Measurements from ENCODE around the gene NAP1L1. TPM values are rescaled to one million over a fixed set of nuclear protein-coding genes. Genes with fewer than 3 reads are reported as not detected.

NAP1L1 gene
- total RNA-seq, 1 donor from 2014 or later = 1,539 TPM

GRCh38 chr12:76024942-76025600, 59.4 kb downstream of the NAP1L1 start:
- Histone ChIP-seq H3K79me2 (ENCODE audit: low read depth) (peaks cover 19% of the 10 kb centered on the region), H3F3A (ENCODE audit: low read depth) (no peaks in the 10 kb centered on the region), H3K9me3 (ENCODE audit: low read depth) (no peaks in the 10 kb centered on the region), H3K4me3 (no peak overlapping the region), H3K36me3 (no peaks in the 10 kb centered on the region), H4K20me1 (ENCODE audit: low read depth) (peaks cover under 1% of the 10 kb centered on the region), H3K9ac (no peak overlapping the region), H3K4me1 (peaks cover 15% of the 10 kb centered on the region), H3K27ac (no peak overlapping the region), H3K4me2 (no peak overlapping the region), H3K27me3 (peaks cover 14% of the 10 kb centered on the region), H2AFZ (replicated peaks) (no peak overlapping the region)
- H3K27ac Mint-ChIP-seq = no peak overlapping the region
- H3K36me3 Mint-ChIP-seq = no peaks in the 10 kb centered on the region
- peaks cover 32% of the 10 kb centered on the region for H3K4me1 Mint-ChIP-seq
- TF ChIP-seq CTCF (IDR thresholded peaks at IDR 0.05) = no peak
- TF ChIP-seq EZH2 (IDR thresholded peaks at IDR 0.05) = no peak
- TF ChIP-seq EZH2phosphoT487 (IDR thresholded peaks at IDR 0.05) = no peak
- DNase-seq (ENCODE audit: low spot score) = no peak
- no peaks in the 10 kb centered on the region for H3K27me3 Mint-ChIP-seq (ENCODE audit: insufficient read depth, low read depth)
- no peaks in the 10 kb centered on the region for H3K9me3 Mint-ChIP-seq
- H3K4me3 Mint-ChIP-seq = no peak overlapping the region

GRCh38 chr12:76024102-76024781, 60.2 kb downstream of the NAP1L1 start:
- Histone ChIP-seq H3K36me3 (no peaks in the 10 kb centered on the region), H3K27me3 (peaks cover 6% of the 10 kb centered on the region), H3K9ac (no peak overlapping the region), H3K4me1 (peaks cover 9% of the 10 kb centered on the region), H3K79me2 (ENCODE audit: low read depth) (peaks cover 11% of the 10 kb centered on the region), H4K20me1 (ENCODE audit: low read depth) (no peaks in the 10 kb centered on the region), H2AFZ (replicated peaks) (no peak overlapping the region), H3K9me3 (ENCODE audit: low read depth) (no peaks in the 10 kb centered on the region), H3K4me3 (no peak overlapping the region), H3F3A (ENCODE audit: low read depth) (no peaks in the 10 kb centered on the region), H3K27ac (no peak overlapping the region), H3K4me2 (no peak overlapping the region)
- no peaks in the 10 kb centered on the region for H3K36me3 Mint-ChIP-seq
- H3K4me3 Mint-ChIP-seq = no peak overlapping the region
- H3K27ac Mint-ChIP-seq = no peak overlapping the region
- TF ChIP-seq EZH2phosphoT487 (IDR thresholded peaks at IDR 0.05) = no peak
- no peak for TF ChIP-seq CTCF (IDR thresholded peaks at IDR 0.05)
- no peak for TF ChIP-seq EZH2 (IDR thresholded peaks at IDR 0.05)
- H3K4me1 Mint-ChIP-seq = peaks cover 33% of the 10 kb centered on the region
- no peak for DNase-seq (ENCODE audit: low spot score)
- no peaks in the 10 kb centered on the region for H3K9me3 Mint-ChIP-seq
- H3K27me3 Mint-ChIP-seq (ENCODE audit: insufficient read depth, low read depth) = no peaks in the 10 kb centered on the region

GRCh38 chr12:76023069-76023690, 61.3 kb downstream of the NAP1L1 start:
- Histone ChIP-seq H3K79me2 (ENCODE audit: low read depth) (peaks cover under 1% of the 10 kb centered on the region), H3K27me3 (no peaks in the 10 kb centered on the region), H3K27ac (no peak overlapping the region), H3K4me2 (no peak overlapping the region), H3K4me3 (no peak overlapping the region), H3F3A (ENCODE audit: low read depth) (no peaks in the 10 kb centered on the region), H2AFZ (replicated peaks) (no peak overlapping the region), H4K20me1 (ENCODE audit: low read depth) (no peaks in the 10 kb centered on the region), H3K9me3 (ENCODE audit: low read depth) (no peaks in the 10 kb centered on the region), H3K36me3 (no peaks in the 10 kb centered on the region), H3K9ac (no peak overlapping the region), H3K4me1 (peaks cover 1% of the 10 kb centered on the region)
- TF ChIP-seq EZH2phosphoT487 (IDR thresholded peaks at IDR 0.05) (no peak), CTCF (IDR thresholded peaks at IDR 0.05) (no peak), EZH2 (IDR thresholded peaks at IDR 0.05) (no peak)
- Mint-ChIP-seq H3K9me3 (no peaks in the 10 kb centered on the region), H3K27me3 (ENCODE audit: insufficient read depth, low read depth) (no peaks in the 10 kb centered on the region), H3K4me3 (no peak overlapping the region), H3K4me1 (peaks cover 32% of the 10 kb centered on the region), H3K36me3 (no peaks in the 10 kb centered on the region), H3K27ac (no peak overlapping the region)
- DNase-seq (ENCODE audit: low spot score) = no peak
